Trophoblast cell (in vitro differentiated cells and primary cell): Measurements from ENCODE around the gene ACAA1. TPM values are rescaled to one million over a fixed set of nuclear protein-coding genes. Genes with fewer than 3 reads are reported as not detected.

Source experiments
- DNase-seq, 2 donors: peaks; one replicate each; pipeline ENCODE4 v3.0.0-alpha.2; 2016
- H2AFZ ChIP-seq: 2 replicates; pipeline ENCODE4 v1.6.1; 2013; ENCODE audit warnings: low read length, moderate library complexity, mild to moderate bottlenecking; ENCODE audit not compliant: insufficient read depth, poor library complexity
- H2AK5ac ChIP-seq: 2 replicates; pipeline ENCODE4 v1.6.1; 2013; ENCODE audit warnings: mild to moderate bottlenecking, low read length
- H2BK120ac ChIP-seq: 2 replicates; pipeline ENCODE4 v1.6.1; 2013; ENCODE audit warnings: low read length, mild to moderate bottlenecking, moderate library complexity; ENCODE audit not compliant: insufficient read depth, poor library complexity
- H2BK12ac ChIP-seq: 2 replicates; pipeline ENCODE4 v1.6.1; 2013; ENCODE audit warnings: mild to moderate bottlenecking, low read length, moderate library complexity
- H2BK5ac ChIP-seq: 2 replicates; pipeline ENCODE4 v1.6.1; 2013; ENCODE audit warnings: low read length, low read depth, moderate library complexity, mild to moderate bottlenecking; ENCODE audit not compliant: poor library complexity
- H3K14ac ChIP-seq: 2 replicates; pipeline ENCODE4 v1.6.1; 2013; ENCODE audit warnings: mild to moderate bottlenecking, low read length
- H3K18ac ChIP-seq: 2 replicates; pipeline ENCODE4 v1.6.1; 2013; ENCODE audit warnings: mild to moderate bottlenecking, low read length
- H3K23ac ChIP-seq: 2 replicates; pipeline ENCODE4 v1.6.1; 2013; ENCODE audit warnings: low read length
- H3K27ac ChIP-seq: 2 replicates; pipeline ENCODE4 v1.5.1; 2013; ENCODE audit warnings: low read depth, mild to moderate bottlenecking, inconsistent platforms, low read length, moderate library complexity
- H3K27me3 ChIP-seq: 2 replicates; pipeline ENCODE4 v1.6.1; 2013; ENCODE audit warnings: inconsistent platforms, mild to moderate bottlenecking, low read length, moderate library complexity; ENCODE audit not compliant: insufficient read depth
- H3K36me3 ChIP-seq, 2 experiments: 1 replicate in 1 of 2; 2 replicates in 1 of 2; pipeline ENCODE4 v1.6.1; 2013; ENCODE audit warnings: low read length in 2 of 2, mild to moderate bottlenecking in 2 of 2, moderate library complexity in 1 of 2; ENCODE audit not compliant: insufficient read depth in 2 of 2, control insufficient read depth in 1 of 2
- H3K4ac ChIP-seq: 2 replicates; pipeline ENCODE4 v1.6.1; 2013; ENCODE audit warnings: low read depth, mild to moderate bottlenecking, low read length, moderate library complexity
- H3K4me1 ChIP-seq, 2 experiments: 1 replicate in 1 of 2; 2 replicates in 1 of 2; pipeline ENCODE4 v1.6.1; 2013; ENCODE audit warnings: low read length in 2 of 2, mild to moderate bottlenecking in 2 of 2, moderate library complexity in 1 of 2; ENCODE audit not compliant: insufficient read depth in 2 of 2, control insufficient read depth in 1 of 2
- H3K4me2 ChIP-seq: 2 replicates; pipeline ENCODE4 v1.6.1; 2013; ENCODE audit warnings: inconsistent platforms, mild to moderate bottlenecking, low read length, moderate library complexity
- H3K4me3 ChIP-seq: 2 replicates; pipeline ENCODE4 v1.5.1; 2013; ENCODE audit warnings: mild to moderate bottlenecking, low read depth, low read length, inconsistent platforms
- H3K79me1 ChIP-seq: one replicate; pipeline ENCODE4 v1.6.1; 2013; ENCODE audit warnings: low read length
- H3K79me2 ChIP-seq: 2 replicates; pipeline ENCODE4 v1.6.1; 2013; ENCODE audit warnings: low read length, mild to moderate bottlenecking; ENCODE audit not compliant: control insufficient read depth, insufficient read depth, poor library complexity
- H3K9ac ChIP-seq: 2 replicates; pipeline ENCODE4 v1.6.1; 2013; ENCODE audit warnings: mild to moderate bottlenecking, low read length
- H3K9me3 ChIP-seq: 2 replicates; pipeline ENCODE4 v1.6.1; 2013; ENCODE audit warnings: low read depth, mild to moderate bottlenecking, control low read depth, inconsistent platforms, low read length; ENCODE audit not compliant: insufficient read depth
- H4K12ac ChIP-seq: 2 replicates; pipeline ENCODE4 v1.6.1; 2013; ENCODE audit warnings: low read depth, mild to moderate bottlenecking, low read length, moderate library complexity
- H4K8ac ChIP-seq: 2 replicates; pipeline ENCODE4 v1.6.1; 2013; ENCODE audit warnings: low read depth, mild to moderate bottlenecking, low read length, moderate library complexity
- H4K91ac ChIP-seq: one replicate; pipeline ENCODE4 v1.6.1; 2013; ENCODE audit warnings: low read depth, mild to moderate bottlenecking, low read length, moderate library complexity
- WGBS: extraction: QIAGEN DNeasy Blood & Tissue Kit; methylation state at CpG from one replicate; pipeline ENCODE4 v1.1.7; 2013; ENCODE audit warnings: missing lambda C conversion rate; ENCODE audit not compliant: insufficient read length, insufficient coverage; ENCODE audit errors: extremely low coverage; 5-methylcytosine and 5-hydroxymethylcytosine counted together
- polyA plus RNA-seq: library from polyadenylated mRNA; stranded (reverse); fragments of 200-250 nt; gene quantifications from 2 replicates; pipeline ENCODE4 v1.2.3, GENCODE V29; 2013

Gene ACAA1
- polyA plus RNA-seq: 30.0 and 31.2 TPM in 2 replicates

GRCh38 chr3:38136777-38137614 is at the start of gene ACAA1:
Gene ACAA1 (minus strand): TSS chr3:38137127. CDS start chr3:38137035, 92 bp downstream.
- H3K9ac ChIP-seq: peak within 1 kb of the TSS; percentile 91
- H3K27me3 ChIP-seq: no peaks in the 10 kb centered on the region
- peaks cover 17% of the 10 kb centered on the region for H3K79me2 ChIP-seq
- peaks cover 19 to 20% of the 10 kb centered on the region in 2 experiments for H3K36me3 ChIP-seq
- peak within 1 kb of the TSS; percentile 83 for H4K12ac ChIP-seq
- H3K4me3 ChIP-seq: peak within 1 kb of the TSS; percentile 97
- no peaks in the 10 kb centered on the region for H3K9me3 ChIP-seq
- peaks cover 39 to 50% of the 10 kb centered on the region in 2 experiments for H3K4me1 ChIP-seq
- H2AFZ ChIP-seq: peak within 1 kb of the TSS; percentile 98
- H3K27ac ChIP-seq: peak within 1 kb of the TSS; percentile 86
- peak within 1 kb of the TSS; percentile 94 for H2BK120ac ChIP-seq
- H4K91ac ChIP-seq: peak within 1 kb of the TSS; percentile 97
- H3K79me1 ChIP-seq: peaks cover 33% of the 10 kb centered on the region
- WGBS: no CpG with 5 or more reads among the region's 66 CpGs
- H3K4ac ChIP-seq: peak within 1 kb of the TSS; percentile 73
- H2BK12ac ChIP-seq: peak within 1 kb of the TSS; percentile 1
- H2AK5ac ChIP-seq: peak within 1 kb of the TSS; percentile 7
- H3K18ac ChIP-seq: peak within 1 kb of the TSS; percentile 71
- H4K8ac ChIP-seq: peak within 1 kb of the TSS; percentile 98
- DNase-seq: peak; percentile 99
- peak within 1 kb of the TSS; percentile 77 for H2BK5ac ChIP-seq
- H3K23ac ChIP-seq: no peak within 1 kb of the TSS
- peak within 1 kb of the TSS; percentile 96 for H3K14ac ChIP-seq
- peak within 1 kb of the TSS; percentile 80 for H3K4me2 ChIP-seq

DNA sequence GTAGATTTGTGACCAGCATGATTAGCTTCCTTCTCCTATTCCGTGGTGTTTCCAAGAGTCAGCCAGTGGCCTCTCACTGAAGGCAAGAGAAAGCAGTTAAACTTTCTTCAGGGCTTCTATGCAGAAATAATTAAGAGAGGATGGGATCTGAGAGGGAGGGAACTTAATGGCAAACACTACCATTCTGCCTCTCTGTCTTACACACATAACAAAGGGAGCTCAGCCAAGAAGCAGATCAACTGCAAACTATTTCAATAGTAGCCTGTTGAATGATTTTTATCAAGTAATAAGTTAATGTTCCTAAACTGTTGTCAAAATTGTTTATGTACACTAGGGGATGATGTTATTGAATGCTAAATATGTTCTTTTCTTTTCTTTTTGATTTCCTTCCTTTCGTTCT is 40.3 kb upstream of the ACAA1 start:
- no peak overlapping the region for H4K12ac ChIP-seq
- H2BK12ac ChIP-seq: no peak overlapping the region
- no peaks in the 10 kb centered on the region for H3K79me1 ChIP-seq
- no peak overlapping the region for H3K14ac ChIP-seq
- no peak overlapping the region for H2BK120ac ChIP-seq
- H3K9me3 ChIP-seq: no peaks in the 10 kb centered on the region
- H3K27ac ChIP-seq: no peak overlapping the region
- no peak overlapping the region for H3K9ac ChIP-seq
- H3K4me3 ChIP-seq: no peak overlapping the region
- no peak overlapping the region for H2AFZ ChIP-seq
- peak overlapping the region; percentile 92 for H3K4ac ChIP-seq
- H2AK5ac ChIP-seq: no peak overlapping the region
- H3K27me3 ChIP-seq: no peaks in the 10 kb centered on the region
- H3K18ac ChIP-seq: no peak overlapping the region
- H3K4me1 ChIP-seq: no peaks in the 10 kb centered on the region
- WGBS: no CpG with 5 or more reads among the region's 2 CpGs
- peaks cover 2% of the 10 kb centered on the region for H3K79me2 ChIP-seq
- no peak overlapping the region for H2BK5ac ChIP-seq
- DNase-seq: no peak
- H3K36me3 ChIP-seq: peaks cover 2 to 4% of the 10 kb centered on the region in 2 experiments
- H4K8ac ChIP-seq: no peak overlapping the region
- H4K91ac ChIP-seq: no peak overlapping the region
- H3K23ac ChIP-seq: no peak overlapping the region
- H3K4me2 ChIP-seq: no peak overlapping the region

DNA sequence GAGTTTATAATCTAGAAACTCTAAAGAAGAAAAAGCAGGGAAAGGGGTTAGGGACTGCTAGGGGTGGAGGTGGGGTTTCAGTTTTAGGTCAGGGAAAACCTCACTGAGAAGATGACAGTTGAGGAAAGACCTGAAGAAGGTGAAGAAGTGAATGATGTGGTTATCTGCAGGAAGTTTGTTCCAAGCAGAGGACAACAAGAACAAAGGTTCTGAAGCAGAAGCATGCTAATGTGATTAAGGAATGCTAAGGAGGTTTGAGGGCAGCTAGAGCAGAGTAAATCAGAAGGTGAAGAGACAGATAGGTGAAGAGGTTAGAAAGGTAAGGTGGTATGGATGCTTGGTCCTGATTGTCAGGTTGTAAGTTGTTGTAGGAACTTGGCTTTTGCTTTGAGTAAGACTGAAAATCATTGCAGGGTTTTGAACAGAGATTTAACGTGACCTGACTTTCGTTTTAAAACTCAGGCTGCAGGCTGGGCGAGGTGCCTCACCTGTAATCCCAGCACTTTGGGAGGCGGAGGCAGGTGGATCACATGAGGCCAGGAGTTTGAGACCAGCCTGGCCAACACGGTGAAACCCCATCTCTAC is 37.0 kb upstream of the ACAA1 start:
- no peak overlapping the region for H3K4me3 ChIP-seq
- no peak overlapping the region for H4K8ac ChIP-seq
- no peak overlapping the region for H3K9ac ChIP-seq
- no peak overlapping the region for H3K27ac ChIP-seq
- no peak overlapping the region for H3K14ac ChIP-seq
- no peak overlapping the region for H2AK5ac ChIP-seq
- peaks cover 0 to under 1% of the 10 kb centered on the region in 2 experiments for H3K36me3 ChIP-seq
- H3K18ac ChIP-seq: no peak overlapping the region
- no peak overlapping the region for H4K12ac ChIP-seq
- no peaks in the 10 kb centered on the region for H3K9me3 ChIP-seq
- DNase-seq: no peak
- no peak overlapping the region for H2AFZ ChIP-seq
- no peak overlapping the region for H3K4me2 ChIP-seq
- H4K91ac ChIP-seq: no peak overlapping the region
- H3K79me2 ChIP-seq: peaks cover 11% of the 10 kb centered on the region
- no CpG with 5 or more reads among the region's 5 CpGs for WGBS
- no peak overlapping the region for H3K4ac ChIP-seq
- no peak overlapping the region for H2BK5ac ChIP-seq
- no peak overlapping the region for H2BK12ac ChIP-seq
- H3K4me1 ChIP-seq: no peaks in the 10 kb centered on the region
- H3K27me3 ChIP-seq: no peaks in the 10 kb centered on the region
- H3K23ac ChIP-seq: no peak overlapping the region
- H3K79me1 ChIP-seq: no peaks in the 10 kb centered on the region
- H2BK120ac ChIP-seq: no peak overlapping the region

DNA sequence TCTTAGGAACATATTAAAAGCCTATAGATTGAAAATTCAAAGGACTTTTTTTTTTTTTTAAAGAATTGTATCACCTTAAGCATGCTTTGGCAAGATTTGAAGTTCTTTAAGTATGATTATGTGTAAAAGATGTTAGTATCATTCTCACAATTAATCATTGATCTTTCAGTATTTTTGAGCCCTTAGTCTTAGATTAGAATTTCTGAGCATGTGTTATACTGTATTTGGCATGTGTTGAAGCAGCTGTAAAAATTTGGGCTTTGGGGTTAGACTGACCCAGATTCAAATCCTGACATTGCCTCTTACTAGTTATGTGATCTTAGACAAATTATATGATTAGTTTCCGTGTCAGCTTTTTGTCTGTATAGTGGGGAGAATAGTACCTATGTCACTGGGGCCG is 34.7 kb upstream of the ACAA1 start:
- Histone ChIP-seq H3K4me1 (peaks cover 0 to 4% of the 10 kb centered on the region in 2 experiments), H2AK5ac (no peak overlapping the region), H3K23ac (no peak overlapping the region), H3K9ac (no peak overlapping the region), H2BK120ac (no peak overlapping the region), H3K27ac (no peak overlapping the region), H3K4me2 (no peak overlapping the region), H4K91ac (no peak overlapping the region), H3K79me2 (peaks cover 15% of the 10 kb centered on the region), H3K4me3 (no peak overlapping the region), H3K14ac (no peak overlapping the region), H3K9me3 (no peaks in the 10 kb centered on the region), H4K12ac (no peak overlapping the region), H3K4ac (no peak overlapping the region), H3K18ac (no peak overlapping the region), H2BK12ac (no peak overlapping the region), H3K27me3 (no peaks in the 10 kb centered on the region), H2AFZ (no peak overlapping the region), H3K36me3 (no peaks in the 10 kb centered on the region), H3K79me1 (no peaks in the 10 kb centered on the region), H2BK5ac (no peak overlapping the region), H4K8ac (no peak overlapping the region)
- no CpG with 5 or more reads among the region's 2 CpGs for WGBS
- no peak for DNase-seq
